Measurements from ENCODE around the gene METTL15.

GRCh38 chr11:28176351-28176750 is 68.2 kb downstream of the METTL15 start:
- no peak for TF ChIP-seq CTCF (IDR thresholded peaks at IDR 0.05 in 8 of 11, conservative IDR thresholded peaks at IDR 0.05 in 3 of 11)
- TF ChIP-seq POLR2A (IDR thresholded peaks at IDR 0.05): no peak
- no peak for TF ChIP-seq POLR2AphosphoS5 (IDR thresholded peaks at IDR 0.05)
